Left ventricle myocardium inferior (tissue), 1 donor: ENCODE measurements around the gene FBLN5. TPM values are rescaled to one million over a fixed set of nuclear protein-coding genes. Genes with fewer than 3 reads are reported as not detected.

Source experiments
- DNase-seq: peaks from one replicate; pipeline ENCODE4 v3.0.0-alpha.2; 2020
- H3K27ac ChIP-seq: fragments of 200-600 bp; replicated peaks from 2 replicates; pipeline ENCODE4 v1.8.0; 2021
- H3K27me3 ChIP-seq: fragments of 200-600 bp; 2 replicates; pipeline ENCODE4 v1.8.0; 2021; ENCODE audit warnings: low read depth
- H3K36me3 ChIP-seq: fragments of 200-600 bp; 2 replicates; pipeline ENCODE4 v1.8.0; 2021
- H3K4me1 ChIP-seq: fragments of 200-600 bp; 2 replicates; pipeline ENCODE4 v1.8.0; 2021
- H3K4me3 ChIP-seq: fragments of 200-600 bp; 2 replicates; pipeline ENCODE4 v1.8.0; 2021; ENCODE audit warnings: mild to moderate bottlenecking, moderate library complexity
- H3K9me3 ChIP-seq: fragments of 200-600 bp; replicated peaks from 2 replicates; pipeline ENCODE4 v1.8.0; 2021
- CTCF ChIP-seq: fragments of 200-600 bp; IDR thresholded peaks from 2 replicates; pipeline ENCODE4 v1.8.0; 2021; ENCODE audit warnings: antibody characterized with exemption, mild to moderate bottlenecking, borderline replicate concordance
- intact Hi-C: fragments of 100-400 bp; cut with micrococcal nuclease; formaldehyde crosslinking; loops from one replicate; pipeline ENCODE4 v1.11.0; 2022
- total RNA-seq: library from RNA; stranded (reverse); fragmentation: NEBNext Ultra II Directional; extraction: Animal tissue kit (Norgen Biotek cat#: 25700); gene quantifications from one replicate; pipeline ENCODE4 v1.2.1, GENCODE V29; 2021
- donor health status: DM: no; HTN: yes; CAD: no; lungs with severe emphysema.

FBLN5 gene
- total RNA-seq, 1 donor from 2014 or later, result 62.5 TPM

GRCh38 chr14:91889477-91890211, 57.9 kb downstream of the FBLN5 start:
- peaks cover 11% of the 10 kb centered on the region for H3K27me3 ChIP-seq
- H3K36me3 ChIP-seq, result no peaks in the 10 kb centered on the region
- intact Hi-C loops, result no loop called here
- H3K27ac ChIP-seq, result peak overlapping the region; percentile 72
- DNase-seq, result no peak
- peaks cover 38% of the 10 kb centered on the region for H3K4me1 ChIP-seq
- no peaks in the 10 kb centered on the region for H3K9me3 ChIP-seq
- H3K4me3 ChIP-seq, result no peak overlapping the region
- no peak for TF ChIP-seq CTCF

GRCh38 chr14:91888641-91889476, 58.6 kb downstream of the FBLN5 start:
- Histone ChIP-seq H3K36me3 (no peaks in the 10 kb centered on the region), H3K4me3 (no peak overlapping the region), H3K27ac (peak overlapping the region; percentile 72), H3K27me3 (peaks cover 11% of the 10 kb centered on the region), H3K4me1 (peaks cover 38% of the 10 kb centered on the region), H3K9me3 (no peaks in the 10 kb centered on the region)
- TF ChIP-seq CTCF, result no peak
- no peak for DNase-seq
- intact Hi-C loops, result no loop called here

GRCh38 chr14:91886961-91887360, 60.5 kb downstream of the FBLN5 start:
- no peak for DNase-seq
- H3K4me3 ChIP-seq, result no peak overlapping the region
- no peaks in the 10 kb centered on the region for H3K9me3 ChIP-seq
- peak overlapping the region; percentile 82 for H3K27ac ChIP-seq
- TF ChIP-seq CTCF, result no peak
- peaks cover 31% of the 10 kb centered on the region for H3K4me1 ChIP-seq
- intact Hi-C loops, result no loop called here
- peaks cover 15% of the 10 kb centered on the region for H3K27me3 ChIP-seq
- H3K36me3 ChIP-seq, result no peaks in the 10 kb centered on the region

GRCh38 chr14:91885839-91886238, 61.7 kb downstream of the FBLN5 start:
- no peak for DNase-seq
- peaks cover 23% of the 10 kb centered on the region for H3K4me1 ChIP-seq
- H3K27me3 ChIP-seq, result peaks cover 22% of the 10 kb centered on the region
- intact Hi-C loops, result no loop called here
- TF ChIP-seq CTCF, result no peak
- no peaks in the 10 kb centered on the region for H3K36me3 ChIP-seq
- H3K9me3 ChIP-seq, result no peaks in the 10 kb centered on the region
- peak overlapping the region; percentile 82 for H3K27ac ChIP-seq
- H3K4me3 ChIP-seq, result no peak overlapping the region

- Histone ChIP-seq H3K27ac (peak overlapping the region; percentile 82), H3K4me3 (no peak overlapping the region), H3K27me3 (peaks cover 22% of the 10 kb centered on the region), H3K36me3 (no peaks in the 10 kb centered on the region), H3K4me1 (peaks cover 16% of the 10 kb centered on the region), H3K9me3 (no peaks in the 10 kb centered on the region)
- intact Hi-C loops, result no loop called here
- DNase-seq, result no peak
- no peak for TF ChIP-seq CTCF
Observed at GRCh38 chr14:91885113-91885712, 62.3 kb downstream of the FBLN5 start.
